ENCODE data around the gene SELENOI.

GRCh38 chr2:26432859-26433258 is 86.9 kb downstream of the SELENOI start:
- no peak for TF ChIP-seq CTCF (conservative IDR thresholded peaks at IDR 0.05 in 1 of 2, IDR thresholded peaks at IDR 0.05 in 1 of 2; ENCODE audit: extremely low read depth in 1 of 2, insufficient read depth in 1 of 2, low read depth in 1 of 2, low read length in 2 of 2)
- TF ChIP-seq EZH2 (IDR thresholded peaks at IDR 0.05; ENCODE audit: borderline replicate concordance, low read length) = no peak

All from mammary epithelial cell (primary cell).